Transverse colon (tissue), 4 donors: ENCODE data around the gene SP5. TPM values are rescaled to one million over a fixed set of nuclear protein-coding genes. Genes with fewer than 3 reads are reported as not detected.

Experiments
- DNase-seq: peaks from one replicate; pipeline ENCODE4 v3.0.0-alpha.2; 2019
- H3K27ac ChIP-seq, 4 donors: fragments of 200-600 bp; sonication (generic); 2 replicates each; pipeline ENCODE4 v1.5.1; 2016 to 2018; ENCODE audit warnings: inconsistent platforms in 4 of 4
- H3K27me3 ChIP-seq: fragments of 200-600 bp; sonication (generic); 2 replicates; pipeline ENCODE4 v1.5.1; 2017; ENCODE audit warnings: inconsistent platforms
- H3K36me3 ChIP-seq, 4 donors: fragments of 200-600 bp; sonication (generic); 2 replicates each; pipeline ENCODE4 v1.5.1; 2017 to 2019; ENCODE audit warnings: inconsistent platforms in 4 of 4
- H3K4me1 ChIP-seq, 4 donors: fragments of 200-600 bp; sonication (generic); 2 replicates each; pipeline ENCODE4 v1.5.1; 2017 to 2020; ENCODE audit warnings: inconsistent platforms in 4 of 4
- H3K4me3 ChIP-seq, 4 donors: fragments of 200-600 bp; sonication (generic); 1 replicate in 1 of 4; 2 replicates in 3 of 4; pipeline versions ENCODE4 v1.5.1 to v1.6.1; 2017 to 2019; ENCODE audit warnings: inconsistent platforms in 4 of 4
- H3K9me3 ChIP-seq, 2 donors: fragments of 200-600 bp; sonication (generic); 2 replicates each; pipeline ENCODE4 v1.5.1; 2017 to 2019; ENCODE audit warnings: inconsistent platforms in 2 of 2
- CTCF ChIP-seq, 5 experiments: fragments of 200-600 bp in 3 of 5; fragments of 450-650 bp in 2 of 5; sonication (generic) in 3 of 5; IDR thresholded peaks; 1 replicate in 2 of 5; 2 replicates in 3 of 5; pipeline ENCODE4 v1.5.1; 2016 to 2017; ENCODE audit warnings: antibody characterized with exemption in 5 of 5, inconsistent platforms in 3 of 5, mild to moderate bottlenecking in 2 of 5, moderate library complexity in 1 of 5
- EP300 ChIP-seq: sonication (generic); formaldehyde crosslinking; IDR thresholded peaks from one replicate; pipeline ENCODE4 v1.6.1; 2017; ENCODE audit warnings: antibody characterized with exemption, low read depth
- POLR2A ChIP-seq: fragments of 450-650 bp; IDR thresholded peaks from one replicate; pipeline ENCODE4 v1.6.1; 2016; ENCODE audit warnings: antibody characterized with exemption, mild to moderate bottlenecking, moderate library complexity
- POLR2AphosphoS5 ChIP-seq, 3 donors: sonication (generic); formaldehyde crosslinking; IDR thresholded peaks; one replicate each; pipeline ENCODE4 v1.6.1; 2016; ENCODE audit warnings: antibody characterized with exemption in 3 of 3
- WGBS, 2 donors: methylation state at CpG; one replicate each; pipeline ENCODE4 v1.1.5; 2018; ENCODE audit warnings: low coverage in 1 of 2; 5-methylcytosine and 5-hydroxymethylcytosine counted together
- in situ Hi-C, 4 donors: fragments of 200-750 bp; cut with MboI; loops; one replicate each; pipeline versions ENCODE4 v1.15.0 to v1.15.1; 2017; ENCODE audit warnings: low sequenced_read_pairs in 3 of 4, low pct_ligation_motif_present in 1 of 4, low pct_unique_long_range_greater_than_20kb in 1 of 4
- intact Hi-C: fragments of 100-400 bp; cut with DNase I; formaldehyde crosslinking; loops from one replicate; pipeline ENCODE4 v1.15.1; 2023; ENCODE audit warnings: low total_unique reads
- total RNA-seq, 4 donors: library from RNA; depleted of rRNA; stranded (reverse); fragments of >200 nt; gene quantifications; one replicate each; pipeline ENCODE4 v1.1.0, GENCODE V29; 2016

SP5 gene
- total RNA-seq, 4 donors from 2014 or later: 0.41 to 2.2 TPM; not detected in 2

- Histone ChIP-seq H3K27me3 (no peaks in the 10 kb centered on the region), H3K27ac (no peak overlapping the region), H3K4me1 (no peaks in the 10 kb centered on the region), H3K36me3 (no peaks in the 10 kb centered on the region), H3K9me3 (no peaks in the 10 kb centered on the region), H3K4me3 (no peak overlapping the region)
- in situ Hi-C loops: no loop called here
- intact Hi-C loops: no loop called here
- TF ChIP-seq EP300 (no peak), POLR2AphosphoS5 (IDR thresholded peaks at IDR 0.05) (no peak), CTCF (IDR thresholded peaks at IDR 0.05) (no peak), POLR2A (no peak)
- 38 to 80% methylated on average over 1 of the region's 1 CpG for WGBS, 2 donors
- DNase-seq: no peak
These were observed 21.5 kb downstream of the SP5 start for GRCh38 chr2:170736628-170737027.

GRCh38 chr2:170737406-170737805, 22.3 kb downstream of the SP5 start:
- H3K27ac ChIP-seq: no peak overlapping the region
- no peak for TF ChIP-seq POLR2AphosphoS5 (IDR thresholded peaks at IDR 0.05)
- TF ChIP-seq POLR2A: no peak
- no peak for TF ChIP-seq EP300
- TF ChIP-seq CTCF (IDR thresholded peaks at IDR 0.05): no peak
- 96 to 100% methylated on average over 1 to 2 of the region's 2 CpGs for WGBS, 2 donors
- no peaks in the 10 kb centered on the region for H3K27me3 ChIP-seq
- no peaks in the 10 kb centered on the region for H3K9me3 ChIP-seq
- DNase-seq: no peak
- H3K4me3 ChIP-seq: no peak overlapping the region
- H3K36me3 ChIP-seq: no peaks in the 10 kb centered on the region
- H3K4me1 ChIP-seq: no peaks in the 10 kb centered on the region
- in situ Hi-C loops (no loop called here), intact Hi-C loops (no loop called here)

- no peaks in the 10 kb centered on the region for H3K36me3 ChIP-seq
- no peaks in the 10 kb centered on the region for H3K9me3 ChIP-seq
- H3K27me3 ChIP-seq: no peaks in the 10 kb centered on the region
- no peak overlapping the region for H3K27ac ChIP-seq
- WGBS, 2 donors: 76 to 83% methylated on average over 1 to 4 of the region's 4 CpGs
- H3K4me1 ChIP-seq: no peaks in the 10 kb centered on the region
- TF ChIP-seq CTCF (IDR thresholded peaks at IDR 0.05) (no peak), POLR2AphosphoS5 (IDR thresholded peaks at IDR 0.05) (no peak), EP300 (no peak), POLR2A (no peak)
- in situ Hi-C loops (no loop called here), intact Hi-C loops (no loop called here)
- no peak for DNase-seq
- no peak overlapping the region for H3K4me3 ChIP-seq
These were observed 22.7 kb downstream of the SP5 start for GRCh38 chr2:170737821-170738220.

GRCh38 chr2:170739048-170739447, 23.9 kb downstream of the SP5 start:
- TF ChIP-seq CTCF (IDR thresholded peaks at IDR 0.05) (no peak), POLR2AphosphoS5 (IDR thresholded peaks at IDR 0.05) (no peak), POLR2A (no peak), EP300 (no peak)
- Histone ChIP-seq H3K27me3 (no peaks in the 10 kb centered on the region), H3K27ac (no peak overlapping the region), H3K36me3 (no peaks in the 10 kb centered on the region), H3K4me1 (no peaks in the 10 kb centered on the region), H3K9me3 (no peaks in the 10 kb centered on the region), H3K4me3 (no peak overlapping the region)
- 60 to 84% methylated on average over 1 to 3 of the region's 3 CpGs for WGBS, 2 donors
- intact Hi-C loops: no loop called here
- no peak for DNase-seq
- in situ Hi-C loops: no loop called here
